GM19035 (cell line): Measurements from ENCODE around the gene RIPK1.
A peak's percentile ranks its signal among the peaks of the same experiment; 100 is the strongest.

Experiments used
- ATAC-seq: cut with Tn5 transposase; IDR thresholded peaks from one replicate; pipeline ENCODE4 v1.9.1; 2021; ENCODE audit not compliant: unreplicated experiment

Gene RIPK1

GRCh38 chr6:3159805-3160781, 91.8 kb downstream of the RIPK1 start:
- ATAC-seq: no peak

- no peak for ATAC-seq
Observed at GRCh38 chr6:3162067-3162497, 93.8 kb downstream of the RIPK1 start.

GRCh38 chr6:3162565-3163247, 94.4 kb downstream of the RIPK1 start:
- peak; percentile 74 for ATAC-seq

GRCh38 chr6:3163248-3163594, 94.9 kb downstream of the RIPK1 start:
- ATAC-seq: peak; percentile 15

GRCh38 chr6:3164388-3164787, 96.1 kb downstream of the RIPK1 start:
- no peak for ATAC-seq
